Measurements from ENCODE around the gene PRDM2.

The PRDM2 gene

GRCh38 chr1:13799502-13800283, 99.7 kb downstream of the PRDM2 start:
- no peak for DNase-seq

DNA sequence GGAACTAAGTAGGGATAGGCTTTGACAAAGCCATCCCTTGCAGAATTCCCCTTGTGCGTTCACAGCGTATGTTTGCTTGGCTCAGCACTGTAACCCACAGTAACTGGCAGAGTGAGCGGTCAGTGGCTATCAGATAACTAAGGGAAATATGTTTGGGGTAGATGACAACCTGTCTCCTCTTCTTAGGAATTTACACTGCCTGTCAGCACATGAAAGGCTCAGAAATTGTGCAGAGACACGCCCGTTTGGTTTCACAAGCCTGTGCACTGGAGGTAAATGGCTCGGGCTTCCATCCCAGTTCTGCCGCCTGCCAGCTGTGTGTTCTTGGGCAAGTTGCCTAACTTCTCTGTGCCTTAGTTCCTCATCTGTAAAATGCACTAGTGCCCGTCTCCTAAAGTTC, 101.2 kb downstream of the PRDM2 start:
- no peak for DNase-seq

DNA sequence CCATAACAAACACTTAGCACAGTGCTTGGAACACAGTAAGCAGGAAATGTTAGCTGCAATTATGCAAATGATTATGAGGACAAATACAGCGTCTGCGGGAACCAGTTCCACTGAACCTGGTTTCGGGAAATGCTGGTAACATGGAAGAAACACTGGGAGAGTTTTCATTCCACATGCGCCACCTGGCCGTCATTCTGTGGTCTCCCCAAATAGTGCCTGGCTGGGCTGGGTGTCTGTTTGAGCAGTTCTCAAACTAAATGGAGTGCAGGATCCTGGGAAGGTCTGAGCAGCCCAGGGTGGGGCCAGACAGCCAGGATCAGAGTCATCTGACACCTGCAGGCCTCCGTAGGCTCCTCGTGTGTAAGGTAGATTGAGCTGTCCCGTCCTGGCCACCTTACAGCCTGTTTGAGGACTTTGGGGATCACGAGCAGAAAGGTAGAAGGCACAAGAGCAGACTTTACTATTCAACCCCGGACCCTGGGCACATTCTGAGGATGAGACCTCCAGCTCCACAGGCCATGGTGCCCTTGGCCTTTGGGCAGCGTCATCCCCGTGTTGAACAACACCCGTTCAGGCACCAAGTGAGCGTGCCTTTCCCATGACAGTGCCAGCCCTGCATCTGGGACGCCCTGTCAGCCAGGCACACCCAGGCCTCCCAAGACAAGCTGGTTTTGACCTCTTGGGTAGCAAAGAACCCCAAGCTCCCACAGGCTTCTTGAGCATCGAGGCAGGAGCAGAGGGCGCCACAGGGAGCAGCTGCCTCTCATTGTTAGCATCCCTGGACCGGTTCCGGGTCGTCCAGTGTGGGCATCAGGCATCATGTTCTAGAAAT, 101.9 kb downstream of the PRDM2 start:
- DNase-seq, result no peak

DNA sequence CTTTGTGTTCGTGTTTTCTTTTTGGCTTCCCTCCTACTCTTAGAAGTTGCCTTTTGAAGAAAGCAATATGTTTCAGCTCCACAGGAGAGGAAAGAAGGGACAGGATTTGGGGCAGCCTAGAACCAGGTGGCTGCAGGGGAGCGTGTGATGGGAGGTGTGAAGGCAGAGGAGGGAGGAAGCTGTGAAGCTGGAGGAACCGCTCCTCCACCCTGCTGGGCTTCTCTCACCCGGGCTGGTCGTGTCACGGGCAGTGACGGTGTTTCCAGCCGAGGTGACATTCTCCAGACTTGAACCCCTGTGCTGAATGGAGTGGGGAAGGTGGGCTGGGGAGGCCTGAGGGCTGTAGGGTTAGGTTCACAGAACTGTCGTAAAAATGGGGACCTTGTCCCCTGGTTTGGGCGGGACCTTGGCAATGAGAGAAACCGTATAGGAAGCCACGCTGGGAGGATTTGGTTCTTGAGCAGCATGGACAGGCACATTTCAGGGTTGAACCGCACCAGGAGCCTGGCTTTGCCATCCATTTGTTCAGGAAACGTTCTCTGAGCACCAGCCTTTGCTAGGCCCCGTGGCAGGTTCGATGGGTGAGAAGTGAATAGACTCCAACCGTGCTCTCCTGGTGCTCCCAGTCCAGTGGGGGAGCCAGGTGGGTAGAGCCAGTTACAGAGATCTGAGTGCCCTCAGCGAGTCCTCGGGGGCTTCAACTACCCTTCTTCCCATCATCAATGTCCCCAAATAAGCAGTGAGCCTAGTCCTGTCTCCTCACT, 103.0 kb downstream of the PRDM2 start:
- no peak for DNase-seq

GRCh38 chr1:13803546-13804239, 103.7 kb downstream of the PRDM2 start:
- no peak for DNase-seq

DNA sequence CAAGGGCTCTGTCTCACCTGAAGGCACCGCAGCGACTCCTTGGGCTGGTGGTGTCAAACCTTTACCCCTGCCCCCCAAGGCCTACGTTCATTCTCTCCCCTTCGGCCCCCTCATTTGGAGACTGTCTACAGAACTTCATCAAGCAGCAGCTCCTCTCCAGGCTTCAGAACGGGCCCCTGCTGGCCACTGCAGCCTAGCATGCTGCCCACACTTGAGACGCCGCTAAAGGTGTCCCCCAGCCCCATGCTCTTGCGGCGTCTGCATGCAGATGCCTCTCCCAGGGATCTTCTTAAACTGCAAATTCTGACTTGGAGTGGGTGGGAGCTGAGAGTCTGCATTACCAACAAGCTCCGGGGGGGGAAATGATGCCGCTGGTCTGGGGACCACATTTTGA, 104.2 kb downstream of the PRDM2 start:
- no peak for DNase-seq

GRCh38 chr1:13805431-13805830, 105.4 kb downstream of the PRDM2 start:
- DNase-seq, result no peak

DNA sequence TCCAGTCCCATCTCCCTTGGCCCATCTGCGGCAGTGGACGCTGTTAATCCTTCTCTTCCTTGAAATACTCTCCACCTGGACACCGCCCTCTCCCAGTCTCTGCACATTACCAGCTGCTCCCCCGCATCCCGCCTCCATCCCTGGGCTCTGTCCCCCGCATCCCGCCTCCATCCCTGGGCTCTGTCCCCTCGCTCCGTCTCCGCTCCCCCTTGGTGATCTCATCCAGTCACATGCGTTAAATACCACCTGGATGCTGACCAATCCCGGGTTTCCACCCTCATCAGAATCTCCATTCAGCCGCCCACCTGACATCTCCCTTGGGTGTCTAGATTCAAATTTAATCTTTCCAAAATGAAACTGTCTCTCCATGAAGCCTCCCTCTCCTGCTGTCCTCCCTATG, 106.1 kb downstream of the PRDM2 start:
- no peak for DNase-seq

GRCh38 chr1:13807209-13807608, 107.2 kb downstream of the PRDM2 start:
- no peak for DNase-seq

DNA sequence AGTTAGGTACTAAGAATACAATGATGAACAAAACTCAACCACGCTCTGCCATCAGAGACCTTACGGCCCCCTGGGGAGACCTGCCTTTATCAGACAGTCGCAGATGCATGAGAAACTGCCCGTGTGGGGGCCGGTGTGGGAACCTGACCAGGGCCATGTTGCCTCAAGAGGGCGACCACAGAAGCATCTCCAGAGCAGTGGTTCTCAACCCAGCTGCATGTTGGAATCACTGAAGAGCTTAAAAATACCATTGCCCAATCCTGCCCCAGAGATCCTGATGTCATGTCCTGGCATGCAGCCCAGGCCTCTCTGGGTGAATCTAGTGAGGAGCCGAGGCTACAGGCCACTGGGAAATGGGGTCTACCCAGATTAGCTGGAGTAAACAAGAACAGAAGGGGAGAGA, 108.7 kb downstream of the PRDM2 start:
- DNase-seq, result peak; percentile 82

DNA sequence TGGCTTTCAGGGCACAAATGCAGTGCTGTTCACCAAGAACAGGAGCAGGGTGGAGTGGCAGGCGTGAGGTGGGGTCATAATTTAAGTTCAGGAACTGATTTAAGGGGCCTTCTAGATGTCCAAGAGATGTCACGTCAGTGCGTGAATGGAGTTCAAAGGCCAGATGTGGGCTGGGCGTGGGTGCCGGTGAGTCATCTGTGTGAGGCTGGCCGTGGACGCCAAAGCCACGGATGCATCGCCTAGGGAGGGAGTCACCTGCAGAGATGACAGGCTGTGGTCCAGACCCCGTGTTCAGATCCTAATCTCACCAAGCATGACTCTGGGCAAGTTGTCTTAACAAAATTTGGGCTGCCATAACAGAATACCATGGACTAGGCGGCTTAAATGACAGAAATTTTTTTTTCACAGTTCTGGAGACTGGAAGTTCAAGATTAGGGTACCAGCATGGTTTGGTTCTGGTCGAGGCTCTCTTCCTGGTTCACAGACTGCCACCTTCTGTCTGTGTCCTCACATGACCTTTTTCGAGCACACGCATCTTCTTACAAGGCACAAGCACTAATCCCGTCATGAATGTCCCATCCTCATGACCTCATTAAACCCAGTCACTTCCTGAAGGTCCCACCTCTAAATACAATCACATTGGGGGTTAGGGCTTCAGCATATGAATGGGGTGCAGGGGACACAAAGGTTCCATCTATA, 109.6 kb downstream of the PRDM2 start:
- no peak for DNase-seq

DNA sequence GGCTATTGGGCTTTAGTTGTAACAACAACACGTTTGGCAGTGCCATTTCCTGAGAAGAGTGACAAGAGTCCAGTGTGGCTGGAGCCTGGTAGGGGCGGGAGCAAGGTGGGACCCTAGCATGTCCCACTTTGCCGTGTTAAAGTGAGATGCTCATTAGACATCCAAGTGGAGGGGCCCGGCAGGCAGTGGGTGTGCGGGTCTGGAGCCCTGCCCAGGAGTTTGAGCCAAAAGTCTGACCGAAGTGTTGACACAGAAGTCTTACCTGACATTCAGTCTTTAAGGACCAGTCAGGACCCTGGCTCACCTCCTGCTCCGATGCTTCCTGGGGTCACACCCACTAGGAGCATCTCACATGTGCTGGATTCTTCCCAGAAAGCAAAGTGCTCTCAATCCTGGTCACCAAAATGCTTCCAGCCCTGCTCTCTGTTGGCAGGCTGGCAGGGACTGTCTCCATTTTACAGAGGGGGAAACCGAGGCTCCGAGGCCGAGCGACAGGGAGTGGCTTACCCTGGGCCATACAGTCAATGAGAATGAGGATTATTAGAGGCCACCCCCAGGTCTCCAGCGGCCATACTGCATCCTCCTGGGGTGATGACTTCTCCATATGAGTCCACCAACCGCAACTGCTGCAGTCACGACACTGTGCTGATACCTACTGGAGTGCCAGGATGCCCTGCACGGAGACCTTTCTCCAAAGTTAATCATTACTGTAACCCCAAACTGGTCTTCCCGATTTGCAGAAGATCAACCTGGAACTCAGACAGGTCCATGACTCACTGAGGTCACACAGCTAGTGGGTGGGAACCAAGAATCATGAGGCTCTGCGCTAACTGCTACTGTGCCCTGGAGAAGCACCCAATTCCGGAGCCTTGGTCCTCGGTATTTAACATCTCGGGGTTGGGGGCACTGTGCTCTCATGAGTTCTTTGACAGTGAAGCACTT, 112.7 kb downstream of the PRDM2 start:
- no peak for DNase-seq

DNA sequence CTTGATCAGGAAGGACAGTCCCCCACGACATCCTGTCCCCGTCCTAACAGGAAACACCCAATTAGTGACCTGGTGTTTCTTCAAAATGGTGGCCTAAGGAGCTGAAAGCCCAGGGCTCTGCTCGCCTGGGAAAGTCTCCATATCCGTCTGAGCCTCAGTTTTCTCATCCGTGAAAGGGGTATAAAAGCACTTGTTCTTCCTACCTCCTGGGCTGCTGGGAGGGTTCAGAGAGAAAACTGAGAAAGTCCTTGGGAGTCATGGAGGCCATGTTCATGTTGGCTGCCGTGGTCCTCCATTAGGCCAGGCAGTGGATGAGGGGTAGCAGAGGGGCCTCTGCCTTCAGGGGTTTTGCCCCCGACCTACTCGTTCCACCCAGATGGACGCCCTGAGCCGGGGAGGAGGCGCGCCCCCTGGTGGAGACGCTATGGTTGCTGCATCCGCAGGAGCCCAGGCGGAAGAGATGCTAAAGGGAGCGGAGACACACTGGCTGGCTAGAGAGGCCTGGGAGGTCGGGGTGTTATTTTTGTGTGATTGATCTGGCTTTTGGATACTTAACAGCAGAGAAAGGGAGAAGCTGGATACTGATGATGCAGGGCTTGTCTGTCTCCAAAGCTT, 113.5 kb downstream of the PRDM2 start:
- no peak for DNase-seq

DNA sequence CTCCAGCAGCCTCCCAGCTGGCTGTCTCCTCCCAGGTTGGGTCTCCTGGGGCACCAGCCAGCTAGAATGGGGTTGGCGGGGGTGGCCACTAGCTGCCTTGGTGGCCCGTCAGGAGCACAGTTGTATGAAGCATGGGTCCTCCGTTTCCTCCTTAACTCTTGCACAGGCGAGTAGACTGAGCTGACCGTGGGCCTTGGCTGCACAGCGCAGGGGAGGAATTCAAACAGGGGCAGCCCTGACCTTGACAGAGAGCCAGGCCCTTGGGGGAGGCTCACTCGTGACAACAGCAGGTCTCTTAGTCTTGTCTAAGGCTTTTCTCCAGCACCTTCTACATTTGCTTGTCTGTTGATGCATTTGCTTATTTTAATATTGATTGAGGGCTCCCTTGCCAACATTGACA, 114.1 kb downstream of the PRDM2 start:
- DNase-seq, result no peak

DNA sequence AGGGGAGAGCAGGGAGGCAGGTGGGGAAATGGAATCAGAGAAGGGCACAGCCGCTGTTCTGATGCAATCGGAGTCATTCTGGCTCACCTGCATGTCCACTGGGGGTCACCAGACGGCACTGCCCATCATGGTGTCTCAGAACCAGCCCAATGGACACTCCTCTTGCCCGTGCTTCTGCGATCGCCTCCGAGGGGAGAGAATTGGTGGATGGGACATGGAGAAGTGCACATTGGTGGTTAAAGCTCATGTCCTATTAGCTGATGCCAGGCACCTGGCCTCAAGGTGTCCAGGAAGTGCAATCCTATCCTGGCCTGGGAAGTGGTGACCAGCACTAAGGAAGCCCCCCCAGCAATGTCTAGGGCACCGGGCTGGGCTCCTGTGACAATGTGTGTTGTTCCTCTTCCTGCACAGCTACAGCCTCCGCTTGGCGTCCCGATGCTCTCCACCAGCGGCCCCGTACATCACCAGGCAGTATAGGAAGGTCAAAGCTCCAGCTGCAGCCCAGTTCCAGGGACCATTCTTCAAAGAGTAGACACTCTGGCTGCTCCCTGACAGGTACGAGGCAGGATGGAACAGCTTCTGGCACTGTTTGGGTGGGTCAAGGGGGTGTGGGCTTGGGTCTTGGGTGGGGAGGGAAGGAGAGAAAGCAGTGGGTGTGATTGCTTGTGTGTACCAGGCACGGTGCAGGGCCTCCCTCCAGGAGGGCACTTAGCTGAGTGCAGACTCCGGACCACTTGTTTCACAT, 116.2 kb downstream of the PRDM2 start:
- DNase-seq, result no peak

DNA sequence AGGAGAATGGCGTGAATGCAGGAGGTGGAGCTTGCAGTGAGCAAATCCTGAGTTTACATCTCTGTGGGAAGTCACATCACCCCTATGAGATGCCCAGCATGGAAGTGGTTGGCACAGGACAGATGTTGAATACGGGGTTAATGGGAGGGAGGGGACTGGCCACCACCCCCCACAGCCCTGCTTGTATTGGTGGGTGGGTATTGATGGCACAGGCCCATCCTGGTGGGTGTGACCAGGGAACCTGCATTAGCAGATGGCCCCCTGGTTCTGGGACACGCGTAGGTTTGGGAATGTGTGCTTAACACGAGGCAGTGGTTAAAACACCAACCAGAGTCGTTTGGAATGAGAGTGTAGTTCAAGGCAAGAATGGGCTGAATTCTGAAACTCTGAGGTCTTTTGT, 117.9 kb downstream of the PRDM2 start:
- DNase-seq, result no peak

DNA sequence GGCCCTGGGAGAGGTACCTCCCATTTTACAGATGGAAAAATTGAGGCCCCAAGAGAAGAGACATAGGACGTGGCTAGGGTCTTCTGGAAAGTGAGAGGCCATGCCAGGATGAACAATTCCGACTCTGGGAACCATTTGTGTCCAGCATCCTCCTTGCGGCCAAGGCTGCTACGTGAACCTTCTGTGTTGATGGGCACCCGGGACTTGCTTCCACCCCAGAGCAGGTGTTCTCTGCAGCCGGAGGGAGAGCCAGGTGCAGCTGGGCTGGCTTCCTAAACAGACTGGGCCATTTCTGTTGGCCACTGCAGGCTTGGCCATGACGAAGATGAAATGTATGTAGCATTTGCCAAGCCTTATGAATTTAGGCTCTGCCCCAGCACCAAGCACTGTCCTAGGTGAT, 118.9 kb downstream of the PRDM2 start:
- DNase-seq, result no peak

DNA sequence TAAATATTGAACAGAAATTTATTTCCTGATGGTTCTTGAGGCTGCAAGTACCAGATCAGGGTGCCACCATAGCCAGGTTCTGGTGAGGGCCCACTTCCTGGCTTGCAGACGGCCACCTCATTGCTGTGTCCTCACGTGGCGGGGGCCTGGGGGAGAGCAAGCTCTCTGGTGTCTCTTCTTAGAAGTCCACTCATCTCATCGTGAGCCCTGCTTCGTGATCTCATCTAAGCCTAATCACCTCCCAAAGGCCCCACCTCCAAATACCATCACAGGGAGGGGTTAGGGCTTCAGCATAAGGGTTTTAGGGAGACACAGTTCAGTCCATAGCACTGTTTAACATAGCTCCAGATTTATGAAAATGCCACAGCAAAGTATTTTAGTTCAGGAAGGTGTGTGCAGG, 119.7 kb downstream of the PRDM2 start:
- DNase-seq, result no peak

- no peak for DNase-seq
Measured at GRCh38 chr1:13820055-13820454, 120.1 kb downstream of the PRDM2 start.

DNA sequence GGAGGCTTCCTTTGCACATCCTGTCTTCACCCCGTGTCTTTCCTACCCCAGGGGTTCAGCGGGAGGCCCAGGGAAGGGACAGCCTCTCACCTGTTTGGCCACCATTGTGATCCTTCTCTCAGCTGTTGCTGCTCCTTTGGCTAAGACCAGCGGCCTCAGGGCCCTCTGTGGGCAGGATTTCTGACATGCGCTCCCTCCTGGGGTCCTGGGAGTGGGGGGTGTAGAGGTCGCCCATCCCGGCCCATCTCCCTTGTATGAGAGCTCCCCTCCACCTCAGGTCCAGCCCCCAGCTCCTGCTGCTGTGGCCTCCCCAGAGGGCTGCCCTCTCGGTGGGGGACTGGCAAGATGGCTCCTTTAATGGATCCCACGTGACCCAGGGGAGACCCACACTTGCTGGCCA, 120.5 kb downstream of the PRDM2 start:
- no peak for DNase-seq
